ENCODE results near the gene TNFSF10. TPM values are rescaled to one million over a fixed set of nuclear protein-coding genes. Genes with fewer than 3 reads are reported as not detected.

Gene TNFSF10
- total RNA-seq, 1 donor from 2014 or later = 19.8 TPM

Small RNA genes lying within 50 kb of the gene (small RNA-seq; reads per million reads assigned to genes)
- not detected for gene AC007919.1 (ENCODE audit: low replicate concordance)

Other genes with a start within 250 kb of the TNFSF10 start
- not detected for gene GHSR, start 75.0 kb downstream of the TNFSF10 start, total RNA-seq
- gene NCEH1, start 187.6 kb upstream of the TNFSF10 start, total RNA-seq = 1.7 TPM
- 27.8 TPM for gene ECT2, start 227.3 kb upstream of the TNFSF10 start, total RNA-seq